Liver (tissue), 3 donors: Measurements from ENCODE around the gene DEAF1.

ENCODE experiments used
- ATF3 ChIP-seq: IDR thresholded peaks from 2 replicates; pipeline ENCODE4 v1.6.1; 2016; ENCODE audit warnings: antibody characterized with exemption
- CTCF ChIP-seq: fragments of 150-350 bp; IDR thresholded peaks from 2 replicates; pipeline ENCODE4 v1.5.1; 2017; ENCODE audit warnings: improper control_type of control experiment, low read depth, low read length; ENCODE audit not compliant: missing input control
- EGR1 ChIP-seq, 2 donors: IDR thresholded peaks; 2 replicates each; pipeline ENCODE4 v1.6.1; 2016 to 2018; ENCODE audit warnings: antibody characterized with exemption in 2 of 2, low read depth in 2 of 2
- GABPA ChIP-seq, 2 donors: IDR thresholded peaks in 1 of 2; conservative IDR thresholded peaks in 1 of 2; 2 replicates each; pipeline ENCODE4 v1.6.1; 2016; ENCODE audit warnings: antibody characterized with exemption in 2 of 2, mild to moderate bottlenecking in 1 of 2, moderate library complexity in 1 of 2
- JUND ChIP-seq, 2 donors: IDR thresholded peaks; 2 replicates each; pipeline ENCODE4 v1.6.1; 2016; ENCODE audit warnings: antibody characterized with exemption in 2 of 2
- MAX ChIP-seq: IDR thresholded peaks from 2 replicates; pipeline ENCODE4 v1.6.1; 2016; ENCODE audit warnings: antibody characterized with exemption
- RXRA ChIP-seq, 2 donors: IDR thresholded peaks; 2 replicates each; pipeline ENCODE4 v1.6.1; 2017 to 2018; ENCODE audit warnings: antibody characterized with exemption in 2 of 2, mild to moderate bottlenecking in 1 of 2
- SP1 ChIP-seq: IDR thresholded peaks from 2 replicates; pipeline ENCODE4 v1.6.1; 2018; ENCODE audit warnings: antibody characterized with exemption, mild to moderate bottlenecking
- TAF1 ChIP-seq: conservative IDR thresholded peaks from 2 replicates; pipeline ENCODE4 v1.6.1; 2016; ENCODE audit warnings: antibody characterized with exemption, mild to moderate bottlenecking
- YY1 ChIP-seq: IDR thresholded peaks from 2 replicates; pipeline ENCODE4 v1.6.1; 2016; ENCODE audit warnings: antibody characterized with exemption, mild to moderate bottlenecking
- TF ChIP-seq, protein P1 (sequence below): IDR thresholded peaks from 2 replicates; pipeline ENCODE4 v1.6.1; 2016; ENCODE audit warnings: antibody characterized with exemption, mild to moderate bottlenecking
- donor health status: healthy.
- donor health status: healthy.

- no peak for TF ChIP-seq CTCF
- no peak for TF ChIP-seq EGR1 (IDR thresholded peaks at IDR 0.05; ENCODE audit: low read depth in 2 of 2)
- no peak for TF ChIP-seq RXRA (IDR thresholded peaks at IDR 0.05)
- TF ChIP-seq ATF3, result no peak
- no peak for TF ChIP-seq SP1
- no peak for TF ChIP-seq TAF1
- TF ChIP-seq, protein P1, sequence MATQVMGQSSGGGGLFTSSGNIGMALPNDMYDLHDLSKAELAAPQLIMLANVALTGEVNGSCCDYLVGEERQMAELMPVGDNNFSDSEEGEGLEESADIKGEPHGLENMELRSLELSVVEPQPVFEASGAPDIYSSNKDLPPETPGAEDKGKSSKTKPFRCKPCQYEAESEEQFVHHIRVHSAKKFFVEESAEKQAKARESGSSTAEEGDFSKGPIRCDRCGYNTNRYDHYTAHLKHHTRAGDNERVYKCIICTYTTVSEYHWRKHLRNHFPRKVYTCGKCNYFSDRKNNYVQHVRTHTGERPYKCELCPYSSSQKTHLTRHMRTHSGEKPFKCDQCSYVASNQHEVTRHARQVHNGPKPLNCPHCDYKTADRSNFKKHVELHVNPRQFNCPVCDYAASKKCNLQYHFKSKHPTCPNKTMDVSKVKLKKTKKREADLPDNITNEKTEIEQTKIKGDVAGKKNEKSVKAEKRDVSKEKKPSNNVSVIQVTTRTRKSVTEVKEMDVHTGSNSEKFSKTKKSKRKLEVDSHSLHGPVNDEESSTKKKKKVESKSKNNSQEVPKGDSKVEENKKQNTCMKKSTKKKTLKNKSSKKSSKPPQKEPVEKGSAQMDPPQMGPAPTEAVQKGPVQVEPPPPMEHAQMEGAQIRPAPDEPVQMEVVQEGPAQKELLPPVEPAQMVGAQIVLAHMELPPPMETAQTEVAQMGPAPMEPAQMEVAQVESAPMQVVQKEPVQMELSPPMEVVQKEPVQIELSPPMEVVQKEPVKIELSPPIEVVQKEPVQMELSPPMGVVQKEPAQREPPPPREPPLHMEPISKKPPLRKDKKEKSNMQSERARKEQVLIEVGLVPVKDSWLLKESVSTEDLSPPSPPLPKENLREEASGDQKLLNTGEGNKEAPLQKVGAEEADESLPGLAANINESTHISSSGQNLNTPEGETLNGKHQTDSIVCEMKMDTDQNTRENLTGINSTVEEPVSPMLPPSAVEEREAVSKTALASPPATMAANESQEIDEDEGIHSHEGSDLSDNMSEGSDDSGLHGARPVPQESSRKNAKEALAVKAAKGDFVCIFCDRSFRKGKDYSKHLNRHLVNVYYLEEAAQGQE, result no peak
- no peak for TF ChIP-seq JUND (IDR thresholded peaks at IDR 0.05)
- TF ChIP-seq MAX, result no peak
- TF ChIP-seq YY1, result no peak
- TF ChIP-seq GABPA (IDR thresholded peaks at IDR 0.05 in 1 of 2, conservative IDR thresholded peaks at IDR 0.05 in 1 of 2), result no peak
Measured at GRCh38 chr11:714436-714835, 19.4 kb upstream of the DEAF1 start.
